Suprapubic skin (tissue), 4 donors: ENCODE results near the gene FGFBP3. TPM values are rescaled to one million over a fixed set of nuclear protein-coding genes. Genes with fewer than 3 reads are reported as not detected.

Experiments
- DNase-seq, 2 donors: peaks; one replicate each; pipeline ENCODE4 v3.0.0-alpha.2; 2019; ENCODE audit warnings: low spot score in 2 of 2
- H3K27ac ChIP-seq: fragments of 200-600 bp; sonication (generic); one replicate; pipeline ENCODE4 v1.5.1; 2019
- H3K27me3 ChIP-seq: fragments of 200-600 bp; sonication (generic); one replicate; pipeline ENCODE4 v1.5.1; 2019
- H3K36me3 ChIP-seq: fragments of 200-600 bp; sonication (generic); one replicate; pipeline ENCODE4 v1.5.1; 2019
- H3K4me1 ChIP-seq: fragments of 200-600 bp; sonication (generic); one replicate; pipeline ENCODE4 v1.5.1; 2019
- H3K4me3 ChIP-seq: fragments of 200-600 bp; sonication (generic); one replicate; pipeline ENCODE4 v1.5.1; 2019; ENCODE audit warnings: mild to moderate bottlenecking
- H3K9me3 ChIP-seq: fragments of 200-600 bp; sonication (generic); one replicate; pipeline ENCODE4 v1.5.1; 2019
- EP300 ChIP-seq: sonication (generic); formaldehyde crosslinking; IDR thresholded peaks from one replicate; pipeline ENCODE4 v1.6.1; 2017; ENCODE audit warnings: antibody characterized with exemption
- POLR2A ChIP-seq, 2 donors: fragments of 450-650 bp; IDR thresholded peaks; one replicate each; pipeline ENCODE4 v1.6.1; 2017; ENCODE audit warnings: antibody characterized with exemption in 2 of 2, mild to moderate bottlenecking in 2 of 2, moderate library complexity in 2 of 2
- POLR2AphosphoS5 ChIP-seq, 3 donors: sonication (generic); formaldehyde crosslinking; IDR thresholded peaks; one replicate each; pipeline ENCODE4 v1.6.1; 2017; ENCODE audit warnings: antibody characterized with exemption in 3 of 3
- WGBS: methylation state at CpG from one replicate; pipeline ENCODE4 v1.1.5; 2018; 5-methylcytosine and 5-hydroxymethylcytosine counted together
- total RNA-seq, 4 donors: library from RNA; depleted of rRNA; stranded (reverse); fragments of >200 nt; gene quantifications; one replicate each; pipeline ENCODE4 v1.1.0, GENCODE V29; 2016
- TF ChIP-seq, protein P1 (sequence below), 2 donors: fragments of 200-600 bp in 1 of 2; fragments of 450-650 bp in 1 of 2; sonication (generic) in 1 of 2; IDR thresholded peaks; one replicate each; pipeline ENCODE4 v1.5.1; 2016 to 2019; ENCODE audit warnings: antibody characterized with exemption in 2 of 2, mild to moderate bottlenecking in 1 of 2, moderate library complexity in 1 of 2

Gene FGFBP3
- total RNA-seq, 4 donors from 2014 or later: 0.23 to 1.0 (median 0.79) TPM

DNA sequence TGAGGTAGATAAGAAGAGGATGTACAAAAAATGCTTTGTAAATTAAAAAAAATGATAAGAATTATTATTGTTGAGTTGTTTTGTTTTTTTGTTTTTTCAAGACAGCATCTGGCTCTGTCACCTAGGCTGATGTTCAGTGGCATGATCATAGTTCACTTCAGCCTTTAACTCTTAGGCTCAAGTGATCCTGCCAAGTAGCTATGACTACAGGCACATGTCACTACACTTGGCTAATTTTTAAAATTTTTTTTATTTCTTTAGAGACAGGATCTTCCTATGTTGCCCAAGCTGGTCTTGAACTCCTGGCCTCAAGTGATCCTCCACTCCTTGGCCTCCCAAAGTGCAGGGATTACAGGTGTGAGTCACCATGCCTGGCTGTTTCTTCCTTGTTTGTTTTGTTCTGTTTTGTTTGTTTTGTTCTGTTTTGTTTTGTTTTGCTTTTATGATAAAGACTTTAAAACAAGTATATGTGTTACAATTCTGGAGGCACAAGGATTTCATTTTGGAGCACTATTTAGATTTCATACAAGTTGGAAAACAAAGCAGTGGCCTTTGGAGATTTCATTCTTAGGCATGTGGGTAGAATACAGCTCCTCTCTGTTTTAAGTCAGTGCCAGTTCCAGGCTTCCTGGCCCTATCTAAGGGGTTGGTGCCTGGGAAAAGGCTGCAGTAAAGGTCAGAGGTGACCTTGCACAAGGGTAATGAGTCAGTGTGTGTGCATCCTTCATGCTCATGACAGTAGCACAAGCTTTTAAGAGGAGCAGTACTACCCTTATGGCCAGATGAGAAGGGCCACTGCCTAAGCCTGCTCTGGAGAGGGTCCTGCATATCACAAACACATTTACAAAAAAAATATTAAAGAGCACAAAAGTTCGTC lies 17.9 kb downstream of the FGFBP3 start:
- H3K27me3 ChIP-seq: no peaks in the 10 kb centered on the region
- WGBS: 85% methylated on average over 1 of the region's 1 CpG
- no peak overlapping the region for H3K27ac ChIP-seq
- H3K4me3 ChIP-seq: no peak overlapping the region
- TF ChIP-seq POLR2A (IDR thresholded peaks at IDR 0.05) (no peak), POLR2AphosphoS5 (IDR thresholded peaks at IDR 0.05) (no peak), EP300 (no peak)
- TF ChIP-seq, protein P1, sequence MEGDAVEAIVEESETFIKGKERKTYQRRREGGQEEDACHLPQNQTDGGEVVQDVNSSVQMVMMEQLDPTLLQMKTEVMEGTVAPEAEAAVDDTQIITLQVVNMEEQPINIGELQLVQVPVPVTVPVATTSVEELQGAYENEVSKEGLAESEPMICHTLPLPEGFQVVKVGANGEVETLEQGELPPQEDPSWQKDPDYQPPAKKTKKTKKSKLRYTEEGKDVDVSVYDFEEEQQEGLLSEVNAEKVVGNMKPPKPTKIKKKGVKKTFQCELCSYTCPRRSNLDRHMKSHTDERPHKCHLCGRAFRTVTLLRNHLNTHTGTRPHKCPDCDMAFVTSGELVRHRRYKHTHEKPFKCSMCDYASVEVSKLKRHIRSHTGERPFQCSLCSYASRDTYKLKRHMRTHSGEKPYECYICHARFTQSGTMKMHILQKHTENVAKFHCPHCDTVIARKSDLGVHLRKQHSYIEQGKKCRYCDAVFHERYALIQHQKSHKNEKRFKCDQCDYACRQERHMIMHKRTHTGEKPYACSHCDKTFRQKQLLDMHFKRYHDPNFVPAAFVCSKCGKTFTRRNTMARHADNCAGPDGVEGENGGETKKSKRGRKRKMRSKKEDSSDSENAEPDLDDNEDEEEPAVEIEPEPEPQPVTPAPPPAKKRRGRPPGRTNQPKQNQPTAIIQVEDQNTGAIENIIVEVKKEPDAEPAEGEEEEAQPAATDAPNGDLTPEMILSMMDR (IDR thresholded peaks at IDR 0.05): no peak
- DNase-seq: no peak
- no peaks in the 10 kb centered on the region for H3K36me3 ChIP-seq
- H3K9me3 ChIP-seq: no peaks in the 10 kb centered on the region
- peaks cover 11% of the 10 kb centered on the region for H3K4me1 ChIP-seq

DNA sequence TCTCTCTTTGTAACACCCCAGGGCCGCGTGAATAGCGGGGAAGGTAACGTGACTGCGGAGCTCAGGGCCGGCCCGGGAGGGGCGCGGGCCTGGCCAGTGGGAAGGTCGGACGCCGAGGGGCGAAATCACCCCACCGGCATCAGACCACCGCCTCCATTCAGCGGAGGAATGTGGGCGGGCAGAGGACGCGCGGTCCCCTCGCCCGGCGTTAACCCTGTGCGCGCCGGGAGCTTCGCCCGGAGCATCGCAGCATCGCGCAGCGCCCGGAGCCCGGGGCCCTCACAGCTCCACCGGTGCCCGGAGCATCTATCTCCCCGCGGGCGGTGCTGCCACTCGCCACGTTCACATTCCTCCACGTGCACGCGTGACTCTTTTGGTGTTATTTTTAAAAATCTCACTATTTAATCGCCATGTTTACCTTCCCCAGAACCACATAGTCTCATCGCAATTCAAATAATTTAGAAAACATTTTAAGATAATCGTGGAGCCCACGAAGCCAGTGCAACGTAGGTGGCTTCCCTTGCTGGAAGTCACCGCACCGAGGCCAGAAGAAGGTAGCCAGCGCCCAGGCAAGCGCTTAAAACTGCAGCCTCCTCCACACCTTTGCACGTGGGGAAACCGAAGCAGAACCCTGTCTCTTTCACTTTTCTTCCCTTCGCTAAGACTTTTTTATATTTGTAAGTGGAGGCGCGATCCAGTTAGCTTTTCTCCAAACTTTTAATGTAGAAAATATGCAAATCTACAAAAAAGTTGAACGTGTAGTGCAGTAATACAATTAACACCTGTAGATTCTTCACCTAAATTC lies 21.8 kb downstream of the FGFBP3 start:
- under 1% methylated on average over 36 of the region's 59 CpGs for WGBS
- no peak overlapping the region for H3K27ac ChIP-seq
- H3K36me3 ChIP-seq: no peaks in the 10 kb centered on the region
- DNase-seq: no peak
- TF ChIP-seq EP300: no peak
- TF ChIP-seq, protein P1 (IDR thresholded peaks at IDR 0.05): no peak
- TF ChIP-seq POLR2A (IDR thresholded peaks at IDR 0.05): no peak
- no peak for TF ChIP-seq POLR2AphosphoS5 (IDR thresholded peaks at IDR 0.05)
- H3K4me3 ChIP-seq: peak overlapping the region; percentile 62
- H3K9me3 ChIP-seq: no peaks in the 10 kb centered on the region
- H3K4me1 ChIP-seq: peaks cover 26% of the 10 kb centered on the region
- H3K27me3 ChIP-seq: no peaks in the 10 kb centered on the region

DNA sequence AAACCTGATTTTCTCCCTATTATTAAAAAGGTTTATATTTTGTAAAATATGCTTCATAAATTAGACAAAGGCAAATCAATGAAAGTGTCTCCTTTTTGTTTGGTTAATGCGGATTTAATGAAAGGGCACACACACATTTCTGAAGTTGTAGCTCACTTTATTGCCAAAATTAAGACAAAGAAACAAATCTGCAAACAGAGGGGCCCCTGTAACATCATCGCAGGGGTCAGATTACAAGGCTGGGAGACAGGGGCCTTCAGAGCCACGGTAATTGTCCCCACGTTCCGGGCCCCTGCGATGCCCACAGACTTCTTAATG lies 22.4 kb downstream of the FGFBP3 start:
- WGBS: 20% methylated on average over 6 of the region's 6 CpGs
- H3K4me3 ChIP-seq: peak overlapping the region; percentile 62
- peaks cover 26% of the 10 kb centered on the region for H3K4me1 ChIP-seq
- no peaks in the 10 kb centered on the region for H3K27me3 ChIP-seq
- TF ChIP-seq POLR2A (IDR thresholded peaks at IDR 0.05): no peak
- TF ChIP-seq POLR2AphosphoS5 (IDR thresholded peaks at IDR 0.05): no peak
- TF ChIP-seq, protein P1 (IDR thresholded peaks at IDR 0.05): no peak
- no peak for TF ChIP-seq EP300
- H3K36me3 ChIP-seq: no peaks in the 10 kb centered on the region
- DNase-seq: no peak
- no peaks in the 10 kb centered on the region for H3K9me3 ChIP-seq
- no peak overlapping the region for H3K27ac ChIP-seq

DNA sequence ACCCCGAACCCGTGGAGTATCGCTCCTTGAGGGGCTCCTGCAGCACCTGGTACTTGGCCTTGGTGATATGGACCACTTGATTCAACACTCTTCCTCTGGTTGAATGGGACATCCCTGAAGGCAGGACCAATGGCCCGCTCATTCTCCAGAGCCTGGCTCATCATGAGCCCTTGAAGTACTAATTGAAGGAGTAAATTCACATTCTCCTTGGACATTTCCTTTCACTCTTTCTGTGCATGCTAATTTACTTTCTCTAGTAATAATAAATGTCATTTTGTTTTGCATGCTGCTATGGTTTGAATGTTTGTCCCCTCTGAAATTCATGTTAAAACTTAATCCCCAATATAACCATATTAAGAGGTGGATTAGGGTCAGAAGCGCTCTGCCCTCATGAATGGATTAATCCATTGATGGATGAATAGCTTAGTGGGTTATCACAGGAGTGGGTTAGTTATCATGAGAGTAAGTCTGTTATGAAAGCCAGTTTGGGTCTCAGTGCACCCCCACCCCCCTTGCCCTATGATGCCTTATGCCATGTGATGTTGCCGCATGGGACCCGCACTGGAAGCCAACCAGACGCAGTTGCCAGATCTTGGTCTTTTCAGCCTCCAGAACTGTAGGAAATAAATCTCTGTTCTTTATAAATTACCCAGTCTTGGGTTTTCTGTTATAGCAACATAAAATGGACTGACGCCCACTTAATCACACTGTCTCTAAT lies 23.8 kb downstream of the FGFBP3 start:
- Histone ChIP-seq H3K4me1 (peaks cover 28% of the 10 kb centered on the region), H3K27me3 (no peaks in the 10 kb centered on the region), H3K9me3 (no peaks in the 10 kb centered on the region), H3K36me3 (no peaks in the 10 kb centered on the region), H3K27ac (no peak overlapping the region), H3K4me3 (no peak overlapping the region)
- no peak for DNase-seq
- TF ChIP-seq POLR2AphosphoS5 (IDR thresholded peaks at IDR 0.05) (no peak), POLR2A (IDR thresholded peaks at IDR 0.05) (no peak), EP300 (no peak)
- TF ChIP-seq, protein P1 (IDR thresholded peaks at IDR 0.05): no peak
- 94% methylated on average over 9 of the region's 9 CpGs for WGBS
